Ovary (tissue), 9 donors: Measurements from ENCODE around the gene EIF3I. TPM values are rescaled to one million over a fixed set of nuclear protein-coding genes. Genes with fewer than 3 reads are reported as not detected.

ENCODE experiments used
- DNase-seq, 5 donors: peaks; one replicate each; pipeline ENCODE4 v3.0.0-alpha.2; 2019 to 2020
- H3K27ac ChIP-seq, 2 donors: fragments of 200-600 bp; one replicate each; pipeline versions ENCODE4 v1.5.1 to v1.8.0; 2019 to 2022
- H3K27me3 ChIP-seq: fragments of 200-600 bp; one replicate; pipeline ENCODE4 v1.8.0; 2022
- H3K36me3 ChIP-seq: fragments of 200-600 bp; sonication (generic); one replicate; pipeline ENCODE4 v1.5.1; 2019
- H3K4me1 ChIP-seq: one replicate; pipeline ENCODE4 v1.8.1; 2013; ENCODE audit warnings: mild to moderate bottlenecking, moderate library complexity; ENCODE audit not compliant: insufficient read depth
- H3K4me3 ChIP-seq: fragments of 200-600 bp; sonication (generic); one replicate; pipeline ENCODE4 v1.5.1; 2017
- H3K9me3 ChIP-seq, 2 donors: fragments of 200-600 bp in 1 of 2; sonication (generic) in 1 of 2; one replicate each; pipeline versions ENCODE4 v1.5.1 to v1.8.1; 2013 to 2019; ENCODE audit warnings: mild to moderate bottlenecking in 1 of 2, moderate library complexity in 1 of 2
- CTCF ChIP-seq, 3 donors: fragments of 450-650 bp in 2 of 3; fragments of 200-600 bp in 1 of 3; IDR thresholded peaks; one replicate each; pipeline versions ENCODE4 v1.5.1 to v1.8.0; 2016 to 2022; ENCODE audit warnings: antibody characterized with exemption in 3 of 3, mild to moderate bottlenecking in 1 of 3
- EP300 ChIP-seq: sonication (generic); formaldehyde crosslinking; IDR thresholded peaks from one replicate; pipeline ENCODE4 v1.6.1; 2017; ENCODE audit warnings: antibody characterized with exemption
- POLR2A ChIP-seq: fragments of 450-650 bp; IDR thresholded peaks from one replicate; pipeline ENCODE4 v1.6.1; 2017; ENCODE audit warnings: antibody characterized with exemption, mild to moderate bottlenecking, moderate library complexity
- WGBS, 3 donors: extraction: QIAGEN DNeasy Blood & Tissue Kit in 1 of 3; methylation state at CpG; one replicate each; pipeline versions ENCODE4 v1.1.5 to v1.1.7; 2013 to 2017; 5-methylcytosine and 5-hydroxymethylcytosine counted together
- intact Hi-C, 4 donors: fragments of 100-400 bp; cut with DNase I; formaldehyde crosslinking; loops; one replicate each; pipeline versions ENCODE4 v1.11.0 to v1.15.1; 2022 to 2023
- polyA plus RNA-seq, 2 donors: library from polyadenylated mRNA; stranded (reverse); fragments of 200-250 nt in 1 of 2; fragments of 350-450 nt in 1 of 2; fragmentation: Illumina TruSeq in 1 of 2; extraction: RNeasy Lipid Tissue Mini Kit (QIAGEN cat#74804) in 1 of 2; gene quantifications; one replicate each; pipeline ENCODE4 v1.2.3, GENCODE V29; 2013 to 2014
- total RNA-seq, 7 donors: library from RNA; depleted of rRNA in 2 of 7; stranded (reverse); fragments of >200 nt in 2 of 7; fragmentation: NEBNext Ultra II Directional in 3 of 7; extraction: Animal tissue kit (Norgen Biotek cat#: 25700) in 3 of 7; gene quantifications; one replicate each; pipeline versions ENCODE4 v1.1.0 to v1.2.4, GENCODE V29; 2016 to 2023
- donor health status: DM: no; HTN: no; CAD: no; lungs with moderate emphysema.
- donor health status: DM: no; HTN: no; CAD: no.
- donor health status: Bipolar disorder and iron deficiency.
- donor health status: DM: yes; HTN: yes; CAD: no.
- donor health status: DM: no; HTN: no; CAD: no.
- donor health status: DM: yes; HTN: yes; CAD: no.

Gene EIF3I
- total and polyA plus RNA-seq, 9 donors: 140 to 272 (median 161) TPM

DNA sequence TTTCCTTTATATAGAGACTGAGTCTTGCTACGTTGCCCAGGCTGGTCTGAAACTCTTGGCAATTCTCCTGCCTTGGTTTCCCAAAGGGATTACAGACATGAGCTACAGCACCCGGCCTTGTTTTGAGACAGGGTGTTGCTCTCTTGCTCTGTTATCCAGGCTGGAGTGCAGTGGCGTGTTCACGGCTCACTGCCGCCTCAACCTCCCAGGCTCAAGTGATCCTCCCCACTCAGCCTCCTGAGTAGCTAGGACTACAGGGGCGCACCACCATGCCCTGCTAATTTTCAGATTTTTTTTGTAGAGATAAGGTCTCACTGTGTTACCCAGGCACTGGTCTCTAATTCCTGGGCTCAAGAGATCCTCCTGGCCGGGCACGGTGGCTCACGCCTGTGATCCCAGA is 43.6 kb downstream of the EIF3I start:
- no peak overlapping the region for H3K4me3 ChIP-seq
- no peak for DNase-seq
- TF ChIP-seq POLR2A (no peak), EP300 (no peak), CTCF (IDR thresholded peaks at IDR 0.05) (no peak)
- H3K4me1 ChIP-seq: no peaks in the 10 kb centered on the region
- intact Hi-C loops: no loop called here
- 89 to 93% (median 92%) methylated on average over 9 of the region's 9 CpGs for WGBS, 3 donors
- H3K36me3 ChIP-seq: no peaks in the 10 kb centered on the region
- no peak overlapping the region for H3K27ac ChIP-seq
- no peaks in the 10 kb centered on the region for H3K27me3 ChIP-seq
- no peaks in the 10 kb centered on the region for H3K9me3 ChIP-seq

DNA sequence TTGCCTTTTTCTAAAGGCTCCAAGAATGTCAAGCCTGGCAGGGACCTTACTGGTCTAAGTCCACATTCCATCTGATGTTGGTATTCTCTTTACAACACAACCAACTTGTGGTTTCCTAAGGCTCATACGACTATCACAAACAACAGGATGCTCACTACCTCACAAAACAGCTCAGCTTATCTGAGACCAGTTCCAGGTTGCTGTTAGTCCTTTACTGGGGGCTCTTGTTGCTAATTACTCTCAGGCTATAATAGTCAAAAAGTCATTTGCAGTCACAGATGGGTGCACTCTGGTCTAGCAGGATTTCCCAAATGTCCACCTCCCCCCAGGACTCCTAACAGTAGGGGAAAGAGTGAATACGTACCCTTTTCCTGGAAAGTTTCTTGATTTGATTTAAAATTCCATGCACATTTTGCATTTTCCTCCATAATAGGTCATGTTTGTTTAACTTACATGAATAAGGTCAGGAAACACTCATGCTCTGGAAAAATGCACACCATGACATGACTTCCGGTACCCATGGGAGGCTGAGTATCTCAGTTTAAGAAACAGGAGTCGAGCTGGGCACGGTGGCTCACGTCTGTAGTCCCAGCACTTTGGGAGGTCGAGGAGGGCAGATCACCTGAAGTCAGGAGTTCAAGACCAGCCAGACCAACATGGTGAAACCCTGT is 44.8 kb downstream of the EIF3I start:
- Histone ChIP-seq H3K36me3 (no peaks in the 10 kb centered on the region), H3K9me3 (no peaks in the 10 kb centered on the region), H3K27me3 (no peaks in the 10 kb centered on the region), H3K4me1 (no peaks in the 10 kb centered on the region), H3K4me3 (no peak overlapping the region), H3K27ac (no peak overlapping the region)
- WGBS, 3 donors: 34 to 54% (median 37%) methylated on average over 7 of the region's 7 CpGs
- intact Hi-C loops: no loop called here
- TF ChIP-seq CTCF (IDR thresholded peaks at IDR 0.05) (no peak), POLR2A (no peak), EP300 (no peak)
- no peak for DNase-seq

DNA sequence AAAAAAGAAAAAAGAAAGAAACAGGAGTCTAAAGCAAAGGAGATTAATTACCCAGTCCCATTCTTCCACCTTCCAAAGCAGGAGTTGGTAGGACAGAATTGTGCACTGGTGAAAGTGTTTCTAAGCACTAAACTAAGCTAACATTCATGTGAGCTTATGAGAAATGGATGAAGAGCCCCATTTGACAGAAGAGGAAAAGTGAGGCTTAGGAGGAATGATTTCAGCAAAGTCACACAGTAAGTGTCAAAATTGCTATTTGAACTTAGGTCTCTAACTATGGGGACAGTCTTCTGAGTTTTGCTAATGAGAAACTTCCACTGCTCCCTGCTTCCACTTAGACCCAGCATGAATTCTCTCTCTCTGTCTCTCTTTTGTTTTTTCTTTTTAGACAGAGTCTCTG is 47.5 kb downstream of the EIF3I start:
- Histone ChIP-seq H3K36me3 (no peaks in the 10 kb centered on the region), H3K27ac (no peak overlapping the region), H3K27me3 (no peaks in the 10 kb centered on the region), H3K9me3 (no peaks in the 10 kb centered on the region), H3K4me1 (no peaks in the 10 kb centered on the region), H3K4me3 (no peak overlapping the region)
- TF ChIP-seq POLR2A: no peak
- TF ChIP-seq CTCF (IDR thresholded peaks at IDR 0.05): no peak
- no peak for TF ChIP-seq EP300
- intact Hi-C loops: no loop called here
- no peak for DNase-seq

DNA sequence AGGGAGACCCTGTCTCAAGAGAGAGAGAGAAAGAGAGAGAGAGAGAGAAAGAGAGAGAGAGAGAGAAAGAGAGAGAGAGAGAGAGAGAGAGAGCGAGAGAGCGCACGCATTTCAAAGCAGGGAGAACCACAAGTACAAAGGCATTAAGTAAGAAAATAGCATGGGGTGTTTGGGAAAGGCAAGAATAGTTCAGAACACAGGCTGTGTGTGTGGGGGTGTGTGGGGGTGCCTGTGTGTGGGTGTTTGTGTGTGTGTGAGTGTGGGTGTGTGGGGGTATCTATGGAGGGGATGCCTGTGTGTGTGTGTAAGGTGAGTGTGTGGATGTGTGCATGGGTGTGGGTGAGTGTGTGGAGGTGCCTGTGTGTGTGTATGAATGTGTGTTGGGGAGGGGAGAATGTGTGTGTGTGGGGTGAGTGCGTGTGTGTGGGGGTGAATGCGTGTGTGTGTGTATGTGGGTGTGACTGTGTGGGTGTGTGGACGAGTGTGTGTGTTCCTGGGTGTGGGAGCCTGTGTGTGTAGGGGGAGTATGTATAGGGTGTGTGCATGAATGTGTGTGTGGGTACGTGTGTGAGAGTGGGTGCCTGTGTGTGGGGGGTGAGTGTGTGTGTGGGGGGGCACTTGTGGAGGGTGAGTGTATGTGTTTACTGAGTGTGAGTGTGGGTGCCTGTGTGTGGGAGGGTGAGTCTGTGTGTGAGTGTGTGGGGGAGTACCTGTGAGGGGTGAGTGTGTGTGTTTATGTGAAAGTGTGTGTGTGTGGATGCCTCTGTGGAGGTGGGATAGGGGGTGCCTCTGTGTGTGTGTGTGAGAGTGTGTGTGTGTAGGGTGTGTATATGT is 50.6 kb downstream of the EIF3I start:
- DNase-seq: no peak
- Histone ChIP-seq H3K9me3 (no peaks in the 10 kb centered on the region), H3K27ac (no peak overlapping the region), H3K4me1 (no peaks in the 10 kb centered on the region), H3K27me3 (no peaks in the 10 kb centered on the region), H3K36me3 (no peaks in the 10 kb centered on the region), H3K4me3 (no peak overlapping the region)
- WGBS, 3 donors: 52 to 59% (median 56%) methylated on average over 7 of the region's 7 CpGs
- intact Hi-C loops: no loop called here
- TF ChIP-seq CTCF (IDR thresholded peaks at IDR 0.05): no peak
- no peak for TF ChIP-seq POLR2A
- TF ChIP-seq EP300: no peak
